ENCODE data around the gene GRIK4.

- TF ChIP-seq POLR2AphosphoS5 (IDR thresholded peaks at IDR 0.05; ENCODE audit: insufficient read depth, low read depth, low read length) (no peak), CTCF (IDR thresholded peaks at IDR 0.05; ENCODE audit: extremely low read depth in 1 of 2, insufficient read depth in 1 of 2, low read depth in 1 of 2, low read length in 2 of 2) (no peak), POLR2A (IDR thresholded peaks at IDR 0.05; ENCODE audit: low read depth, low read length) (no peak)
Observed at GRCh38 chr11:120626791-120627190, 115.2 kb downstream of the GRIK4 start.
